K562 (cell line): Measurements from ENCODE around the gene HACE1. TPM values are rescaled to one million over a fixed set of nuclear protein-coding genes. Genes with fewer than 3 reads are reported as not detected.

Experiments
- ATAC-seq: fragments of 200-7000 bp; cut with Tn5 transposase; 3 replicates; pipeline ENCODE4 v1.9.1; 2020; ENCODE audit warnings: moderate library complexity
- BruUV-seq: library from RNA; stranded (reverse); fragments of 400-500 nt; replicated peaks from 2 replicates; lab custom pipeline; 2021; lab: Mats Ljungman, UMichigan
- CTCF ChIA-PET: fragments of 300-600 bp; formaldehyde crosslinking; extraction: SDS; loops from one replicate; lab custom pipeline; 2021; ENCODE audit warnings: low intra/inter-chr PET ratio; lab: Yijun Ruan, JAX
- POLR2A ChIA-PET: fragments of 300-600, 350-650 bp; sonication (Branson Sonifier 250); formaldehyde crosslinking; extraction: SDS; loops from one replicate; lab custom pipeline; 2021; ENCODE audit warnings: antibody characterized with exemption, inconsistent platforms; lab: Yijun Ruan, JAX
- DNase-seq, 4 experiments: peaks; one replicate each; pipeline versions ENCODE4 v3.0.0 to v3.0.0-alpha.2; 2011 to 2018; ENCODE audit warnings: low spot score in 3 of 4, mixed read lengths in 3 of 4; ENCODE audit errors: extremely low read depth in 1 of 4
- FAIRE-seq: peaks from 2 replicates; lab custom pipeline; 2011; peaks lifted over from hg19 to GRCh38; lab: Jason Lieb, UNC
- H2AFZ ChIP-seq: 2 replicates; pipeline ENCODE4 v1.6.0; 2011; ENCODE audit warnings: low read depth, low read length, control low read depth, inconsistent platforms
- H3K27ac ChIP-seq: fragments of 200-600 bp; 3 replicates; pipeline ENCODE4 v1.8.0; 2011; ENCODE audit warnings: low read depth, mild to moderate bottlenecking, control low read depth, inconsistent platforms, low read length, moderate library complexity, mixed read lengths; ENCODE audit errors: extremely low read depth
- H3K27me3 ChIP-seq, 2 experiments: fragments of 300-600 bp in 1 of 2; 2 replicates in 1 of 2; 3 replicates in 1 of 2; pipeline versions ENCODE4 v1.6.0 to v1.8.0; 2011; ENCODE audit warnings: inconsistent platforms in 2 of 2, low read length in 2 of 2, mild to moderate bottlenecking in 1 of 2, mixed read lengths in 1 of 2, moderate library complexity in 1 of 2; ENCODE audit not compliant: control insufficient read depth in 2 of 2, insufficient read depth in 2 of 2
- H3K36me3 ChIP-seq: fragments of 300-600 bp; 3 replicates; pipeline ENCODE4 v1.8.0; 2011; ENCODE audit warnings: mild to moderate bottlenecking, low read length, inconsistent platforms; ENCODE audit not compliant: control insufficient read depth, insufficient read depth
- H3K4me1 ChIP-seq, 2 experiments: fragments of 200-600 bp in 1 of 2; replicated peaks in 1 of 2; 2 replicates in 1 of 2; 3 replicates in 1 of 2; pipeline versions ENCODE4 v1.5.1 to v1.8.0; 2011; ENCODE audit warnings: inconsistent platforms in 2 of 2, low read length in 2 of 2, mild to moderate bottlenecking in 1 of 2, mixed read lengths in 1 of 2, moderate library complexity in 1 of 2; ENCODE audit not compliant: control insufficient read depth in 2 of 2, insufficient read depth in 2 of 2
- H3K4me2 ChIP-seq: 2 replicates; pipeline ENCODE4 v1.6.1; 2011; ENCODE audit warnings: low read length, control low read depth, inconsistent platforms, mixed read lengths; ENCODE audit not compliant: insufficient read depth
- H3K4me3 ChIP-seq: fragments of 200-600 bp; sonication (generic), shearing (Covaris generic); 2 replicates; pipeline ENCODE4 v1.5.1; 2016; ENCODE audit warnings: control low read depth, inconsistent platforms
- H3K79me2 ChIP-seq: fragments of 200-600 bp; 3 replicates; pipeline ENCODE4 v1.8.0; 2011; ENCODE audit warnings: low read length, inconsistent platforms; ENCODE audit not compliant: control insufficient read depth, insufficient read depth
- H3K9ac ChIP-seq, 2 experiments: 2 replicates each; pipeline versions ENCODE4 v1.6.0 to v1.6.1; 2011; ENCODE audit warnings: low read depth in 2 of 2, low read length in 2 of 2, control low read depth in 1 of 2, inconsistent platforms in 1 of 2, mild to moderate bottlenecking in 1 of 2, mixed read lengths in 1 of 2; ENCODE audit not compliant: insufficient read depth in 1 of 2
- H3K9me1 ChIP-seq: one replicate; pipeline ENCODE4 v1.6.0; 2011; ENCODE audit warnings: inconsistent platforms, mild to moderate bottlenecking, low read length, moderate library complexity; ENCODE audit not compliant: control insufficient read depth, insufficient read depth
- H3K9me3 ChIP-seq: replicated peaks from 2 replicates; pipeline ENCODE4 v1.5.1; 2011; ENCODE audit warnings: low read depth, low read length, inconsistent platforms; ENCODE audit not compliant: control insufficient read depth, insufficient read depth
- H4K20me1 ChIP-seq: replicated peaks from 2 replicates; pipeline ENCODE4 v1.6.1; 2011; ENCODE audit warnings: low read length, inconsistent platforms, mixed read lengths; ENCODE audit not compliant: control insufficient read depth, insufficient read depth
- BCOR ChIP-seq: fragments of 450-650 bp; IDR thresholded peaks from 2 replicates; pipeline ENCODE4 v1.6.1; 2016
- C11orf30 ChIP-seq: fragments of 450-650 bp; IDR thresholded peaks from 2 replicates; pipeline ENCODE4 v1.6.1; 2016; ENCODE audit warnings: low read depth, mild to moderate bottlenecking
- CTCF ChIP-seq, 3 experiments: IDR thresholded peaks in 2 of 3; conservative IDR thresholded peaks in 1 of 3; 2 replicates each; pipeline ENCODE4 v1.5.1; 2011 to 2012; ENCODE audit warnings: low read length in 3 of 3, mild to moderate bottlenecking in 3 of 3, control low read depth in 2 of 3, improper control_type of control experiment in 1 of 3, inconsistent platforms in 1 of 3, low read depth in 1 of 3, mixed read lengths in 1 of 3, moderate library complexity in 1 of 3; ENCODE audit not compliant: insufficient read depth in 2 of 3
- DEAF1 ChIP-seq: fragments of 450-650 bp; formaldehyde crosslinking; IDR thresholded peaks from 2 replicates; pipeline ENCODE4 v1.4.0; 2020; ENCODE audit warnings: mild to moderate bottlenecking, moderate library complexity
- KLF13 ChIP-seq: fragments of 450-650 bp; IDR thresholded peaks from 2 replicates; pipeline ENCODE4 v1.6.1; 2016; ENCODE audit warnings: missing genetic modification characterization, low read depth, mild to moderate bottlenecking, missing compliant biosample characterization, moderate library complexity, borderline replicate concordance
- POLR2H ChIP-seq: IDR thresholded peaks from 2 replicates; pipeline ENCODE4 v1.6.1; 2016; ENCODE audit warnings: missing genetic modification characterization, low read depth, mild to moderate bottlenecking, control low read depth, missing compliant biosample characterization, moderate library complexity
- RAD21 ChIP-seq, 2 experiments: fragments of 250-450 bp in 1 of 2; fragments of 450-650 bp in 1 of 2; sonication (Bioruptor Pico) in 1 of 2; formaldehyde crosslinking in 1 of 2; IDR thresholded peaks in 1 of 2; conservative IDR thresholded peaks in 1 of 2; 2 replicates each; pipeline versions ENCODE4 v1.4.0 to v1.8.0; 2020 to 2022; ENCODE audit warnings: mild to moderate bottlenecking in 2 of 2, moderate library complexity in 1 of 2
- REST ChIP-seq, 2 experiments: fragments of 450-650 bp; formaldehyde crosslinking in 1 of 2; IDR thresholded peaks; 2 replicates each; pipeline versions ENCODE4 v1.4.0 to v1.6.1; 2014 to 2020; ENCODE audit warnings: mild to moderate bottlenecking in 2 of 2, borderline replicate concordance in 1 of 2, low read depth in 1 of 2
- SOX6 ChIP-seq: fragments of 450-650 bp; IDR thresholded peaks from 2 replicates; pipeline ENCODE4 v1.6.1; 2014; ENCODE audit warnings: mild to moderate bottlenecking
- WGBS: fragments of 100-300 bp; shearing (Covaris generic); methylation state at CpG from one replicate; pipeline ENCODE4 v1.1.6; 2016; ENCODE audit warnings: low coverage, mixed read lengths; ENCODE audit not compliant: insufficient coverage; ENCODE audit errors: missing lambda C conversion rate; 5-methylcytosine and 5-hydroxymethylcytosine counted together
- in situ Hi-C: fragments of 300-500 bp; cut with MboI; formaldehyde crosslinking; loops from 4 replicates; pipeline ENCODE4 v1.15.0; 2018; ENCODE audit warnings: inconsistent platforms, mixed read lengths
- intact Hi-C: fragments of 100-400 bp; cut with micrococcal nuclease; formaldehyde crosslinking; loops from 2 replicates; pipeline ENCODE4 v1.14.2; 2022
- polyA plus RNA-seq, 8 experiments: library from polyadenylated mRNA; depleted of rRNA in 4 of 8; stranded (reverse) in 5 of 8; unstranded in 3 of 8; fragments of >200 nt; fragmentation: Nextera tagmentation in 2 of 8; fragmentation: Illumina TruSeq in 1 of 8; extraction: Ambion mirVana in 2 of 8; extraction: Trizol in 1 of 8; gene quantifications; 2 replicates each; pipeline versions ENCODE4 v1.2.1 to v1.2.3, GENCODE V29; 2011 to 2014; ENCODE audit warnings: inconsistent platforms in 1 of 8, missing spikeins in 1 of 8
- total RNA-seq, 7 experiments: library from RNA; depleted of rRNA in 6 of 7; stranded (reverse); fragments of >200 nt in 6 of 7; fragmentation: Illumina TruSeq in 2 of 7; extraction: Trizol in 2 of 7; gene quantifications; 2 replicates each; pipeline versions ENCODE4 v1.2.1 to v1.2.3, GENCODE V29; 2011 to 2021; ENCODE audit warnings: low replicate concordance in 1 of 7

Gene HACE1
- total and polyA plus RNA-seq, 9 of the 15 experiments (the other 6 are each of a cell fraction or from before 2014, with no cell fraction given) = 3.6 to 19.9 (median 9.1) TPM

- Histone ChIP-seq H3K9ac (no peak overlapping the region), H3K4me3 (no peak overlapping the region), H4K20me1 (no peaks in the 10 kb centered on the region), H3K27me3 (no peaks in the 10 kb centered on the region), H3K79me2 (no peaks in the 10 kb centered on the region), H3K4me1 (no peaks in the 10 kb centered on the region), H3K36me3 (peaks cover 4% of the 10 kb centered on the region; the same call in 1 of the 3 replicates), H3K27ac (no peak overlapping the region), H3K9me1 (no peaks in the 10 kb centered on the region), H2AFZ (no peak overlapping the region), H3K9me3 (no peaks in the 10 kb centered on the region), H3K4me2 (no peak overlapping the region)
- in situ Hi-C loops (no loop called here), intact Hi-C loops (loop anchor here (1.0 kb wide), 2 partner anchors 88 to 244 kb away; no protein-coding TSS in a partner anchor)
- ChIA-PET POLR2A (no interaction called here), CTCF (interaction anchor here (0.6 to 3.1 kb wide), 3 partner anchors 85 to 107 kb away, joined by 3 to 22 read pairs (median 3); no protein-coding TSS in a partner anchor)
- BruUV-seq = no TSS peak
- WGBS = 9% methylated on average over 2 of the region's 2 CpGs
- peak; percentile 91 for ATAC-seq
- no peak for FAIRE-seq
- peak; percentile 13 to 22 (median 14) for DNase-seq
- TF ChIP-seq RAD21 (CRISPR knock-in tag; conservative IDR thresholded peaks at IDR 0.05 in 1 of 2, IDR thresholded peaks at IDR 0.05 in 1 of 2) (peak; percentile 83 to 86), CTCF (IDR thresholded peaks at IDR 0.05 in 2 of 3, conservative IDR thresholded peaks at IDR 0.05 in 1 of 3; ENCODE audit: insufficient read depth in 2 of 3, low read depth in 1 of 3, low read length in 3 of 3) (peak; percentile 31 to 78 (median 46); a peak in 5 of 6 replicates), SOX6 (no peak), REST (IDR thresholded peaks at IDR 0.05; ENCODE audit: borderline replicate concordance) (peak; percentile 59; the same call in 1 of the 2 replicates), REST (CRISPR knock-in tag; IDR thresholded peaks at IDR 0.05; ENCODE audit: low read depth) (no peak), DEAF1 (CRISPR knock-in tag) (peak; percentile 78), POLR2H (tag) (0 out of 2 replicates have a peak, but pooled peaks have one; percentile 30), C11orf30 (0 out of 2 replicates have a peak, but pooled peaks have one; percentile 20), BCOR (no peak), KLF13 (tag) (no peak)
Measured at GRCh38 chr6:104771258-104771832, 88.4 kb downstream of the HACE1 start.
